Mucosa of gallbladder (tissue), 1 donor: Measurements from ENCODE around the gene GTPBP1. TPM values are rescaled to one million over a fixed set of nuclear protein-coding genes. Genes with fewer than 3 reads are reported as not detected.

Source experiments
- DNase-seq: peaks from one replicate; pipeline ENCODE4 v3.0.0-alpha.2; 2020; ENCODE audit warnings: low spot score
- total RNA-seq: library from RNA; stranded (reverse); gene quantifications from one replicate; pipeline ENCODE4 v1.2.1, GENCODE V29; 2021
- donor health status: DM: no; HTN: no; CAD: no.

GTPBP1 gene
- total RNA-seq, 1 donor from 2014 or later: 67.1 TPM

GRCh38 chr22:38756711-38757463 lies 51.1 kb downstream of the GTPBP1 start:
- no peak for DNase-seq

- no peak for DNase-seq
Measured at GRCh38 chr22:38757464-38757757, 51.7 kb downstream of the GTPBP1 start.

- DNase-seq: no peak
Measured at GRCh38 chr22:38758276-38758945, 52.7 kb downstream of the GTPBP1 start.

- DNase-seq: no peak
Measured at GRCh38 chr22:38759005-38759404, 53.3 kb downstream of the GTPBP1 start.

- DNase-seq: no peak
Measured at GRCh38 chr22:38760477-38761201, 54.9 kb downstream of the GTPBP1 start.

GRCh38 chr22:38761202-38762162 lies 55.7 kb downstream of the GTPBP1 start:
- DNase-seq: no peak

DNA sequence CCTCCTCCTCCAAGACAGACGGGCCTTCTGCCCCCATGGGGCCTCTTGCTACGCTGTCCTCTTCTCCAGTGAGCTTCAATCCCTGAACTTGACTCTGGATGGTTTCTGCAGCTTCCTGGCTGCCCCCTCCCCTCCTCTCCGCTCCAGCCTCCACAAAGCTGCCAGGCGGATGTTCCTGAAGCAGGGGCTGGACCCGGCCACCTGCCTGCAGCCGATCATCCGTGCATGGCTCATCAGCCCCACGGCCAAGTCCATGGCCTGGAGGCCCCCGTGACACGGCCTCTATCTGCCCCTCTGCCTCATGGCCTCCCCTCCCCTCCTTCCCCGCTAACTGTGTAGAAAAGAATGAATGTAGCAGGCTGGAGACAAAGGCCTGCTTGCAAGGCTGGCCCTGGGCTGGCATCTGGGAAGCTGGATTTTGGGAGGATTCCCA lies 56.8 kb downstream of the GTPBP1 start:
- no peak for DNase-seq

DNA sequence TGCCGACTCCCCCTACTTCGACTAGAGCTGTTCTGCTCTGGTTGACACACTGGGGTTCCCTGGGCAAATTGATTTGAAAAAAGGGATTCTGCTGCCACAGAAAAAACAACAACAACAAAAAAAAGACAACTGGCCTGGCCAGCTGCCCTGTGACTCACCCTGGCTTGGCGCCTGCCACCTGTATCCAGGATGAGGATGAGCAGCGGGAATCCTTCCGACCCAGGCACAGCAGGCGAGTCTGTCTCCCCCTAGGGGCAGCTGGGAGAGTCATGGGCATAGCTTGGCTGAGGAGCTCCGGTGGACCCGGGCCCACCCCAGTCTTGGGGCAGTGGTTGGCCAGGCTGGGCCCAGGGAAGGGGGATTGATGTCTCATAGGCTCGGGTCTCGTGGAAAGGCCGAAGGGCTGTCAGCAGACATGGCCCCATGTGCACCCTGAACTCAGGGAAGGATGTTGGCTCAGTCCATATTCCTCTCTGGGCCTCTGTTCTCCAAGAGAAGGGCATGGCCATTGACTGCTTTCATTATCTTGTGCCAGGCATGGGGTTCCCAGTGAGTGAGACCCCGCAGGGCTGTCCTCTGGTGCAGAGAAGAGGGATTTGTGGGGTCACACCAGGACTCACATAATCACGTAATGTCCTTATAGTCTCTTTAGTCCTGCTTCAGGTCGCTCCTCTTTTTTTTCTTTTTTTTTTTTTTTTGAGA lies 60.5 kb downstream of the GTPBP1 start:
- DNase-seq: peak; percentile 72

DNA sequence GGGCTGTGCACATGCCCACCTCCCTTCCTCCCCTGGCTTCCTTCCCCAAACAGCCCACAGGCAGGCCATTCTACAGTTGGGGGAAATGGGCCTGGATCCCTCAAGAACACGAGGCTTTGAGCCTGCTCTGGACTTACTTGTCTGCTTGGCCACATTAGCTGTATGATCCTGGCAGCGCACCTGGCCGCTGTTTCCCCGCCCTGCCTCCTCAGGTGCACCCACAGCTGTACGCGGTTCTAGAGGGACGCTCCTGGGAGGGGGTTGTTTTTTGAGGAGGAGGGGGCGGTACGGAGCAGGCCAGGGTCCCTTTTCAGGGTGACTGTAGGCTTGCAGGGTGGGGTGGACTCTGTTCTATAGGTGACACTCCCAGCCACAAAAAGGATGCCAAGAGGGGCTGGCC lies 61.6 kb downstream of the GTPBP1 start:
- DNase-seq: no peak

DNA sequence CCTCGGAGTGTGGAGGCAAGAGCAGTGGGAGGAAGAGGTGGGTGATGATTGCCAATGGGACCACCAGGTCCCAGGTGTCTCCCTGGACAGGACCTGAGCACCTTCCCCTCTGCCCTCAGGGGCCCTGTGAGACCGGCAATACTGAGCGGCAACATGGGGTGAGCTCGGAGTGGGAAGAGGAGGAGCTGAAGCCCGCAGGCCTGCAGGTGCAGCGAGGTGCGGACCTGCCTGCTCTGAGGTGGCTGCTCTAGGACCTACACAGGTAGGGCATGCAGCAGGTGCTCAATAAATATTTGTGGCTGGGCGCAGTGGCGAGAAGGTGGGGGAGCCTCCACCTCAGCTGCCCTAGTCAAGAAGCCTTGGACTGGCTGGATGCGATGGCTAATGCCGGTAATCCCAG lies 62.3 kb downstream of the GTPBP1 start:
- DNase-seq: no peak

DNA sequence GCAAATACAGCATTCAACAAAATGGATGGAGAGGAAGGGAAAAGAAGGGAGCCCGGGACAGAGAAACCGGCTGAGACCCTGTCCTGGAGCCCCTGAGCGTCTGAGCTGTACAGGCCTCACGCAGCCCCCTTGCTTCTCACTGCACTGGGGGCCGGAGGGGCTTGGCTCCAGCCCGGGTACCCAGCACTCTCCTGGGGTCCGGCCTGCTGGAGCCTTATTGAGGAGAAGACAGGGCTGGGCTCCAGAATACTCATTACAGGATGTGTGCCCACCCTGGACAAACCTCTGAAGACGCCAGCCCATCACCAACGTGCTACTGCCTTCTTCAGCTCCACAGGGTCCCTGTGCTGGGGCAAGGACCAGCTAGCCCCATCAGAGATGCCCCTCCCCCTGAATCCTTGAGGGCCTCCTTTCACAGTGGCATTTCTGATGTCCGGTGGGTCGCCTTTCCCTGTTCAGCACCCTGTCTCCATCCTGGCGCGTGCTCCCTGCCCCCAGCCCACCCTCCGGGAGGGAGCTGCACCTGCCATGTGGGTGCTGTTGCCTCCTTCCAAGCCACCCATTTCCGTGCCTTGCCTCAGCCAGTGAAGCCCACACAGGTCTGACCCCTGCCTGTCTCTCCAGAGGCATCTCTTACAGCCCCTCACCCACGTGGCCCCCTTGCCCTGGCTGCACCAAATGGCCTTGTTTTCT lies 64.7 kb downstream of the GTPBP1 start:
- DNase-seq: no peak

GRCh38 chr22:38772623-38772873 lies 66.8 kb downstream of the GTPBP1 start:
- DNase-seq: no peak

GRCh38 chr22:38773363-38773946 lies 67.7 kb downstream of the GTPBP1 start:
- DNase-seq: no peak

DNA sequence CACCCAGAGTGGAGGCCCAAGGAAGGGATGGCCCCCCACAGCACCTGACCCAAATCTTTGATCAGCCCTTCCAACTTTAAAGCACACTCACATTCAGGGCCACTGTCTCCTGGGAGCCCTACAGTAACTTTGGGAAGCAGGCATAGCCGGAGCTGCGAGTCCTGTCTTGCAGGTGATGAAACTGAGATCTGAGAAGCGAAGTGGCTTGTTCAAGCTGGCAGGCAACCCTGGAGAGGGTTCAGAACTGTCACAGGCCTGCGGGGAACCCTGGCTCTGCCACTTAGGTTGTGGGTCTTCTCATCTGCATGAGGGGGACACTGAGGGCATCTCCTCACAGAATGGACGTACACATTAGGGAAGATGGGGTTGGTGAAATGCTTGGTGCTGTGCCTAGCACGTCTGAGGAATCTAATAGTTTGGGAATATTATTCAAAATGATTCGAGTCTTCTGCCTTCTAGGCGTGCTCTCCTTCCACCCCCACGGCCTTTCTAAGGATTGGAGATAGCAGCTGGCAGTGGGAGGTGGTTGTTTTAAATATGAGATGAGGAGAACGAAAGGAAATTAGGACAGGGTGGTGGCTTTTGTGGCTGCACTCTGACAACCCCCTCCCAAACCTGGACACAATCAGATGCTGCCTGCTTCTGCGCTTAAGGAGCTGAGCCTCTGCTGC lies 68.9 kb downstream of the GTPBP1 start:
- no peak for DNase-seq

DNA sequence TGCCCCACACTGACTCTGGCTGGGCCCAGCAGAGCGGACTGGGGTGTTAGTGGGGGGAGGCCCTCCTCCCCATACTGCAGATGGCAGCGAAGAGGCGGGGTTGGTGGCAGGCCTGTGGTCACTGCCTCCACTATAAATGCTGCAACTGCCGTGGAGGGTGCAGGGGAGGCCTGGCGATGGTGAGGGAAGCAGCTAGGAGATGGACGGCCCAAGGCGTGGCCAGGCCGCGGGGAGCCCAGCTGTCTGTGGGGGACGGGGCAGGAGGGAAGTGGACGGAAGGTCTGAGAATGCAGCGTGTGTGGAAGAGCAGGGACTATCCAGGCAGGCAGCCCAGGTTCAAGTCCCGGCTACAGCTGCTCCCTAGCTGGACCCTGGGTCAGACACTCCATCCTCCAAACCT lies 69.9 kb downstream of the GTPBP1 start:
- DNase-seq: no peak

DNA sequence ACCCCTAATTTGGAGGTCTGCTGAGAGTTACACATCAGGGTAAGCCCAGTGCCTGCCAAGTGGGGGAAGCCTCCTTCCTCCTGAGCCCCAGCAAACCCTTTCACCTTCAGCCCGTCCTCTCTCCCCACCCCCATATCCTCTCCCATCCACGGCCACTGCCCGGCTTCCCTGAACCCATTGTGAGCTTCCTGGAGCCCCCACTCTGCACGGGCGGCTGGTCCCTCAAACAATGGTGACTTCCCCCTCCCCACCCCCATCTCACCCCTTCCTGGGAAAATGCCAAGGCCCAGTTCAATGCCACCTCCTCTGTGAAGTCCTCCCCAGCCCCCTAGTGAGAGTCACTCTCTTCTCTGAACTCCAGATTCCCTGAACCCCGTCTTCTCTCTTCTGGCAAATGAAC lies 70.3 kb downstream of the GTPBP1 start:
- DNase-seq: no peak

DNA sequence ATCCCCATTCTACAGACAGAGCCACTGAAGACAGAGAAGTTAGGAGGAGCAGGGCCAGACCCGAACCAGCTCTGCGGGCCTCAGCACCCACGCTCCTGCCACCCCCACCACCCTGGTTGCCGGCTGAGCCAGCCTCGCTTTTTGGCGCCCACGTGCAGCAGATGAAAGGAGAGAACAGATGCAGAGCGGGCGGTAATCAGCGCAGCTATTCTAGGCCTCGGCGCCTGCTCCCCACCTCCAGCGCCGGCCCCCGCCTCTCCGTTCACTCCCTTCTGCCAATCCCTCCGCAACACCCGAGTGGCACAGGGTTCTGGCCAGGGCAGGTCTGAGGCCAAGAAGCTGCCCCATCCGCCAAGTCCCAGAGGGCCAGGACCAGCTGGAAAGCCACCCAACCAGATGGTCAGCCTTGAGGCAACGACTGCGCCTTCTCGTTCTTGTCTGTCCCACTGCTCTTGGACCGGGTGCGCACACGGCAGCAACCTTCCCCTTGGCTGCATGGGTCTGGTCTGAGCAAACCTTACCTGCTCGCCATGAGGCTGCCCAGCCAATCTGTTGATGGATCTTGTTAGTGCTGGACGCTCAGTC lies 71.4 kb downstream of the GTPBP1 start:
- DNase-seq: no peak

- DNase-seq: no peak
Measured at GRCh38 chr22:38781033-38781432, 75.3 kb downstream of the GTPBP1 start.

DNA sequence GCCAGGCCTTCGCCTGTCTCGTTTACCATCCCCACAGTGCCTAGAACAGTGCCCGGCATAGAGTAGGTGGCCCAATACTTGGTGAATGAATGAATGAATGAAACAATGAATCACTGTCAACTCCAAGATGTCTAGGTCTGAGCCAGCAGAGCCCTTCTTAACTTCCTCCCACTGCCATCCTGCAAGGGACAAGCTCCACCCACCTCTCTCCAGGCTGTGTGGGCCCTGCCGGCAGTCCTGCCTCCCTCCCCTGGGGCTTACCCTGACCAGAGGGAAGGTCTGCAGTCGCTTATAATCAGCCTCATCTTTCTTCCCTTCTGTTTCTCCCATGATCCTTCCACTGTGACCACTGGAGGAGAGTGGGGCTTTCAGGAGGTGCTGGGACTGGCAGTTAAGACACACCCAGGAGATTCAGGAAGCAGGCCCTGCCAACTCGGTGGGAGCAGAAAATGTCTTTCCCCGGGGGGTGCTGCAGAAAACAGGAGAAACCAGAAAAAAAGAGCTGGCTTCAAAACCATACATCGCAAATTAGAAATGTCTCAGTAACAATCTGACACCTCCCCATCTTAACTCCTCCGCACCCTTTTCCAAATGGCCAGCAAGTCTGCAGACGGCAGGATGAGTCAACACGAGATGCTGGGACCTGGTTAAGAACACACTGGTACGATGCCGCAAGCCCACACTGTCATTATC lies 76.8 kb downstream of the GTPBP1 start:
- no peak for DNase-seq
